GM10248 (cell line): Measurements from ENCODE around the gene SLC25A42.

Experiments
- CTCF ChIA-PET: fragments of 300-600 bp; sonication (Branson Sonifier 250); formaldehyde crosslinking; extraction: SDS; loops from one replicate; lab custom pipeline; 2021; ENCODE audit warnings: antibody characterized with exemption; lab: Yijun Ruan, JAX
- POLR2A ChIA-PET: fragments of 350-650 bp; sonication (Branson Sonifier 250); formaldehyde crosslinking; extraction: SDS; loops from one replicate; lab custom pipeline; 2020; ENCODE audit warnings: antibody characterized with exemption; lab: Yijun Ruan, JAX
- DNase-seq: peaks from one replicate; pipeline ENCODE4 v3.0.0; 2012; ENCODE audit errors: extremely low spot score
- CTCF ChIP-seq: IDR thresholded peaks from 2 replicates; pipeline ENCODE4 v1.5.1; 2012; ENCODE audit warnings: mild to moderate bottlenecking, low read depth; ENCODE audit errors: extremely low read depth, missing control alignments, control extremely low read depth

The SLC25A42 gene

GRCh38 chr19:19083413-19084178 lies 19.8 kb downstream of the SLC25A42 start:
- DNase-seq, result no peak
- no peak for TF ChIP-seq CTCF
- CTCF ChIA-PET, result no interaction called here
- POLR2A ChIA-PET, result no interaction called here

GRCh38 chr19:19087676-19088075 lies 23.9 kb downstream of the SLC25A42 start:
- no peak for DNase-seq
- CTCF ChIA-PET, result interaction anchor here (1.0 to 3.1 kb wide), 2 partner anchors 11 to 87 kb away, joined by 5 to 9 read pairs; no protein-coding TSS in a partner anchor
- POLR2A ChIA-PET, result no interaction called here
- no peak for TF ChIP-seq CTCF

GRCh38 chr19:19094513-19094912 lies 30.7 kb downstream of the SLC25A42 start:
- no peak for DNase-seq
- CTCF ChIA-PET, result interaction anchor here (2.2 kb wide), 1 partner anchor 21 kb away, joined by 5 read pairs; no protein-coding TSS in a partner anchor
- TF ChIP-seq CTCF, result no peak
- POLR2A ChIA-PET, result no interaction called here

GRCh38 chr19:19095691-19096090 lies 31.9 kb downstream of the SLC25A42 start:
- no peak for TF ChIP-seq CTCF
- no peak for DNase-seq
- ChIA-PET CTCF (interaction anchor here (2.2 kb wide), 1 partner anchor 20 kb away, joined by 5 read pairs; no protein-coding TSS in a partner anchor), POLR2A (no interaction called here)

- TF ChIP-seq CTCF, result no peak
- ChIA-PET CTCF (interaction anchor here (2.5 kb wide), 1 partner anchor 8 kb away, joined by 9 read pairs; no protein-coding TSS in a partner anchor), POLR2A (no interaction called here)
- no peak for DNase-seq
Measured at GRCh38 chr19:19096641-19097627, 33.1 kb downstream of the SLC25A42 start.

- no peak for DNase-seq
- ChIA-PET CTCF (interaction anchor here (1.2 to 2.5 kb wide), 3 partner anchors 9 to 18 kb away, joined by 3 to 9 read pairs (median 4); no protein-coding TSS in a partner anchor), POLR2A (no interaction called here)
- TF ChIP-seq CTCF, result no peak
Measured at GRCh38 chr19:19098084-19098702, 34.4 kb downstream of the SLC25A42 start.
